ENCODE measurements around the gene ATP2B2.
"Not testable (repeated sequence)": the region's sequence is repeated elsewhere in the genome, so short reads cannot be mapped to it uniquely, and the experiment has no call there.

Gene ATP2B2

GRCh38 chr3:10547841-10548783 is 42.7 kb upstream of the ATP2B2 start:
- Histone ChIP-seq H3K27me3 (ENCODE audit: control insufficient read depth, insufficient read depth, low read length) (peaks cover 12% of the 10 kb centered on the region), H3K4me1 (ENCODE audit: control insufficient read depth, insufficient read depth, low read length) (peaks cover 25% of the 10 kb centered on the region), H3K9me3 (replicated peaks; ENCODE audit: low read length) (no peaks in the 10 kb centered on the region), H3K4me3 (ENCODE audit: low read length) (no peak overlapping the region), H3K36me3 (ENCODE audit: insufficient read depth, low read length) (no peaks in the 10 kb centered on the region), H3K9ac (ENCODE audit: low read depth, low read length) (no peak overlapping the region), H3K4me2 (ENCODE audit: low read length) (no peak overlapping the region)

DNA sequence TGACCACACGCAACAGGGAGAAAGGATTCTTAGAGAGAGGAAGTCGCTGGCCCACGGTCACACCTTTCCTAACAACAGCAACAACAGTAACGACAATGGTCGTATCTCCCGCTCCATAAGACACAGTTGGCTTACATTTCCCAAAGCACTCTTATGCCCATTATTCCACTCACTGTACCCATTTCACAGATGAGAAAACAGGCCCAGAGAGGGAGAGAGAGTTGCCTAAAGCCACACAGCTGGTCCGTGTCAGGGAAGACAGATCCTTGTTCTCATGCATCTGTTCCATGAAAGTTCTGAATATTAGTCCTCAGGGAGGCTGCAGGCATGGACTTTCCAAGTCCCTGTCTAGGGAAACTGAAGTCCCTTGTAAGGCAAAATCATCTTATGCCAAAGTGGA is 42.0 kb upstream of the ATP2B2 start:
- H3K4me3 ChIP-seq (ENCODE audit: low read length), result no peak overlapping the region
- H3K4me2 ChIP-seq (ENCODE audit: low read length), result no peak overlapping the region
- H3K9ac ChIP-seq (ENCODE audit: low read depth, low read length), result no peak overlapping the region
- H3K36me3 ChIP-seq (ENCODE audit: insufficient read depth, low read length), result no peaks in the 10 kb centered on the region
- H3K9me3 ChIP-seq (replicated peaks; ENCODE audit: low read length), result no peaks in the 10 kb centered on the region
- H3K4me1 ChIP-seq (ENCODE audit: control insufficient read depth, insufficient read depth, low read length), result peaks cover 22% of the 10 kb centered on the region
- H3K27me3 ChIP-seq (ENCODE audit: control insufficient read depth, insufficient read depth, low read length), result peaks cover 12% of the 10 kb centered on the region

DNA sequence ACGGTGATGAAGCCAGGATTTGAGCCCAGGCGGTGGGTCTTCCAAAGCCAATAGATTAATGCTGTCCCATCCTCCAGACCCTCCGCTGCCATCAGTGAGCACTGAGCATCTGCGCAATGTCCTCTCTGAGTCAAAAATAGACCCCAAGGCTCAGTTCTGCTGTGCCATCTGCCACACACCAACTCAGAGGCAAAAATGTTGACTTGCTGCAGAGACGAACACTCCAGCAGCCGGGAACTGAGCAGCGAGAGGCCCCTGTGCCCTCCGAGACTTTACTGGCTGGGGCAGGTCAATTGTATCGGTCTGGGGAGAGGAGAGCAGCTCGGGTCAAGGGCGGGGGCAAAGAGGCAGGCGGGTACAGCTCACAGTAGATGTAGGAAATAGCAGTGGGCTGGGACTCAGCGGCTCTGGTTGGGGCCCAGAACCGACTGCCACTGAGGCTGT is 41.5 kb upstream of the ATP2B2 start:
- H3K4me2 ChIP-seq (ENCODE audit: low read length), result no peak overlapping the region

GRCh38 chr3:10546181-10546624 is 40.8 kb upstream of the ATP2B2 start:
- no peak overlapping the region for H3K9ac ChIP-seq (ENCODE audit: low read depth, low read length)

More for the DNA sequence above, 41.5 kb upstream of the ATP2B2 start:
- no peak overlapping the region for H3K4me3 ChIP-seq (ENCODE audit: low read length)
- peaks cover 12% of the 10 kb centered on the region for H3K27me3 ChIP-seq (ENCODE audit: control insufficient read depth, insufficient read depth, low read length)
- no peaks in the 10 kb centered on the region for H3K9me3 ChIP-seq (replicated peaks; ENCODE audit: low read length)
- H3K36me3 ChIP-seq (ENCODE audit: insufficient read depth, low read length), result no peaks in the 10 kb centered on the region
- H3K4me1 ChIP-seq (ENCODE audit: control insufficient read depth, insufficient read depth, low read length), result peaks cover 16% of the 10 kb centered on the region
- no peak overlapping the region for H3K9ac ChIP-seq (ENCODE audit: low read depth, low read length)

DNA sequence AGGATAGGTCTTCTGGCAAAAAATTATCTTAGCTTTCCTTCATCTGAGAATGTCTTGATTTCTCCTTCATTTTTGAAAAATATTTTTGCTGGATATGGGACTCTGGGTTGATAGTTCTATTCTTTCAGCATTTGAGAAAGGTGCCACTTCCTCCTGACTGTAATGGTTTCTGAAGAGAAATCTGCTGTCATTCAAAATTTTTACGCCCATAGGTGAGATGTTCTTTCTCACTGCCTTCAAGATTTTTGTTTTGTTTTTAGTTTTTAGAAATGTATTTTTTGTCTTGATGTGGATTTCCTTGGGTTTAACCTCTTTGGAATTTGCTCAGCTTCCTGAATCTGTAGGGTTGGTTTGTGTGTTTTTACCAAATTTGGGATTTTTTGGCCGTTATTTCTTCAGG is 37.1 kb upstream of the ATP2B2 start:
- Histone ChIP-seq H3K9ac (ENCODE audit: low read depth, low read length) (no peak overlapping the region), H3K9me3 (replicated peaks; ENCODE audit: low read length) (no peaks in the 10 kb centered on the region), H3K4me1 (ENCODE audit: control insufficient read depth, insufficient read depth, low read length) (no peaks in the 10 kb centered on the region), H3K36me3 (ENCODE audit: insufficient read depth, low read length) (no peaks in the 10 kb centered on the region), H3K27me3 (ENCODE audit: control insufficient read depth, insufficient read depth, low read length) (peaks cover 5% of the 10 kb centered on the region), H3K4me3 (ENCODE audit: low read length) (no peak overlapping the region), H3K4me2 (ENCODE audit: low read length) (no peak overlapping the region)

More at GRCh38 chr3:10546181-10546624, 40.8 kb upstream of the ATP2B2 start:
- Histone ChIP-seq H3K4me1 (ENCODE audit: control insufficient read depth, insufficient read depth, low read length) (peaks cover 10% of the 10 kb centered on the region), H3K36me3 (ENCODE audit: insufficient read depth, low read length) (no peaks in the 10 kb centered on the region), H3K9me3 (replicated peaks; ENCODE audit: low read length) (no peaks in the 10 kb centered on the region), H3K27me3 (ENCODE audit: control insufficient read depth, insufficient read depth, low read length) (peaks cover 12% of the 10 kb centered on the region), H3K4me3 (ENCODE audit: low read length) (no peak overlapping the region), H3K4me2 (ENCODE audit: low read length) (no peak overlapping the region)

GRCh38 chr3:10540347-10540746 is 35.0 kb upstream of the ATP2B2 start:
- not testable (repeated sequence) for H3K36me3 ChIP-seq (ENCODE audit: insufficient read depth, low read length); H3K9me3 ChIP-seq (replicated peaks; ENCODE audit: low read length); H3K4me3 ChIP-seq (ENCODE audit: low read length); H3K4me1 ChIP-seq (ENCODE audit: control insufficient read depth, insufficient read depth, low read length); H3K9ac ChIP-seq (ENCODE audit: low read depth, low read length); H3K4me2 ChIP-seq (ENCODE audit: low read length)
- peaks cover 11% of the 10 kb centered on the region for H3K27me3 ChIP-seq (ENCODE audit: control insufficient read depth, insufficient read depth, low read length)

DNA sequence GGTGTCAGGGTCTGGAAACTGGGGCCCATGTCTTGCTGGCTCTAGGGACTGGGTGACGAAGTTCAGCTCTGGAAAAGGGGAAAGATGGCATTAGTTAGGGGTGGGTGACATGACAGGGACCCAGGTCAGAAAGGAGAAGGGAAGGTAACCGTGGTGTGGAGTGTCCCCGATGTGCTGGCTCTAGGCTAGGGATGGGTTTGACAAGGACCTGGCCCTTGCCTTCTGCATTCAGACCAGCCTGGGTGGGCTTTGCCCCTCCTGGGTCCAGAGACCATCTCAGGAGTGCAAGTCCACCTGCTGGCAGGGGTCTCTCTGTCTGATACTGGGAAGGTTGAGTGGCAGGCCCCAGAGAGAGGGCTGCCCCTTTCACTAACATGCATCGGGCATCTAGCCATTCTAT is 28.7 kb upstream of the ATP2B2 start:
- Histone ChIP-seq H3K9ac (ENCODE audit: low read depth, low read length) (no peak overlapping the region), H3K9me3 (replicated peaks; ENCODE audit: low read length) (no peaks in the 10 kb centered on the region), H3K4me1 (ENCODE audit: control insufficient read depth, insufficient read depth, low read length) (no peaks in the 10 kb centered on the region), H3K36me3 (ENCODE audit: insufficient read depth, low read length) (no peaks in the 10 kb centered on the region), H3K4me3 (ENCODE audit: low read length) (no peak overlapping the region), H3K4me2 (ENCODE audit: low read length) (no peak overlapping the region), H3K27me3 (ENCODE audit: control insufficient read depth, insufficient read depth, low read length) (peaks cover 58% of the 10 kb centered on the region)

- no peak overlapping the region for H3K4me2 ChIP-seq (ENCODE audit: low read length)
- H3K4me1 ChIP-seq (ENCODE audit: control insufficient read depth, insufficient read depth, low read length), result no peaks in the 10 kb centered on the region
- H3K27me3 ChIP-seq (ENCODE audit: control insufficient read depth, insufficient read depth, low read length), result peaks cover 61% of the 10 kb centered on the region
- no peak overlapping the region for H3K4me3 ChIP-seq (ENCODE audit: low read length)
- no peak overlapping the region for H3K9ac ChIP-seq (ENCODE audit: low read depth, low read length)
- H3K9me3 ChIP-seq (replicated peaks; ENCODE audit: low read length), result no peaks in the 10 kb centered on the region
- H3K36me3 ChIP-seq (ENCODE audit: insufficient read depth, low read length), result no peaks in the 10 kb centered on the region
These were observed 28.3 kb upstream of the ATP2B2 start for GRCh38 chr3:10533737-10534023.

GRCh38 chr3:10532939-10533736 is 27.8 kb upstream of the ATP2B2 start:
- H3K9me3 ChIP-seq (replicated peaks; ENCODE audit: low read length), result no peaks in the 10 kb centered on the region
- no peak overlapping the region for H3K4me3 ChIP-seq (ENCODE audit: low read length)
- H3K36me3 ChIP-seq (ENCODE audit: insufficient read depth, low read length), result no peaks in the 10 kb centered on the region
- H3K4me2 ChIP-seq (ENCODE audit: low read length), result no peak overlapping the region
- H3K4me1 ChIP-seq (ENCODE audit: control insufficient read depth, insufficient read depth, low read length), result no peaks in the 10 kb centered on the region
- no peak overlapping the region for H3K9ac ChIP-seq (ENCODE audit: low read depth, low read length)
- peaks cover 61% of the 10 kb centered on the region for H3K27me3 ChIP-seq (ENCODE audit: control insufficient read depth, insufficient read depth, low read length)

- Histone ChIP-seq H3K9me3 (replicated peaks; ENCODE audit: low read length) (no peaks in the 10 kb centered on the region), H3K27me3 (ENCODE audit: control insufficient read depth, insufficient read depth, low read length) (peaks cover 67% of the 10 kb centered on the region), H3K4me2 (ENCODE audit: low read length) (no peak overlapping the region), H3K9ac (ENCODE audit: low read depth, low read length) (no peak overlapping the region), H3K4me1 (ENCODE audit: control insufficient read depth, insufficient read depth, low read length) (no peaks in the 10 kb centered on the region), H3K4me3 (ENCODE audit: low read length) (no peak overlapping the region), H3K36me3 (ENCODE audit: insufficient read depth, low read length) (no peaks in the 10 kb centered on the region)
These were observed 25.6 kb upstream of the ATP2B2 start for GRCh38 chr3:10531031-10531430.

- Histone ChIP-seq H3K4me1 (ENCODE audit: control insufficient read depth, insufficient read depth, low read length) (no peaks in the 10 kb centered on the region), H3K4me3 (ENCODE audit: low read length) (no peak overlapping the region), H3K9me3 (replicated peaks; ENCODE audit: low read length) (no peaks in the 10 kb centered on the region), H3K4me2 (ENCODE audit: low read length) (no peak overlapping the region), H3K36me3 (ENCODE audit: insufficient read depth, low read length) (no peaks in the 10 kb centered on the region), H3K9ac (ENCODE audit: low read depth, low read length) (no peak overlapping the region), H3K27me3 (ENCODE audit: control insufficient read depth, insufficient read depth, low read length) (peaks cover 68% of the 10 kb centered on the region)
These were observed 24.9 kb upstream of the ATP2B2 start for GRCh38 chr3:10530241-10530640.
